ENCODE data around the gene ZFP42.

- no peak for TF ChIP-seq CTCF (IDR thresholded peaks at IDR 0.05; ENCODE audit: borderline replicate concordance, extremely low read depth, low read length, poor library complexity, severe bottlenecking)
- TF ChIP-seq EZH2 (IDR thresholded peaks at IDR 0.05; ENCODE audit: borderline replicate concordance, low read depth, low read length, severe bottlenecking): no peak
These were observed 3.9 kb downstream of the ZFP42 start for GRCh38 chr4:187999406-187999932.
